ENCODE results near the gene C1QTNF4. TPM values are rescaled to one million over a fixed set of nuclear protein-coding genes. Genes with fewer than 3 reads are reported as not detected.
A peak's percentile ranks its signal among the peaks of the same experiment; 100 is the strongest.

The C1QTNF4 gene
- total and polyA plus RNA-seq, 2 of the 4 experiments (the other 2 are of a cell fraction): 0.12 TPM; not detected in 1

DNA sequence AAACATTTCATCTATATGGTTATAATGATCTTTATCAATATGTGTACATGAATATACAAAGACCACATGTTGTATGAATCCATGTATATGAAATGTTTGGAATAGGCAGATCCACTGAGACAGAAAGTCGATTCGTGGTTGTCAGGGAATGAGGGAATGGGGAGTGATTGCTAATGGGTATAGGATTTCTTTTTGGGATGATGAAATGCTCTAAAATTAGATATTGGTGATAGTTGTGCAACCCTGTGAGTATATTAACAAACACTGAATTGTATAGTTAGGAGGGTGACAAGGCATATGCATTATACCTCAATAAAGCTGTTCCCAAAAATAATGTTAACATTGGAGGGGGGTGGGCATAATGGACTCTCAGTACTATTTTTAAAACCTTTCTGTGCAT lies 33.8 kb downstream of the C1QTNF4 start:
- Histone ChIP-seq H2BK5ac (ENCODE audit: low read depth, low read length, poor library complexity, severe bottlenecking) (no peak overlapping the region), H2BK120ac (ENCODE audit: low read depth, low read length) (no peak overlapping the region), H3K27me3 (ENCODE audit: control insufficient read depth, insufficient read depth, low read length) (no peaks in the 10 kb centered on the region), H3K36me3 (ENCODE audit: control insufficient read depth, insufficient read depth, low read length) (no peaks in the 10 kb centered on the region), H3K9ac (ENCODE audit: low read depth, low read length) (no peak overlapping the region), H3K4ac (ENCODE audit: low read depth, low read length) (no peak overlapping the region), H4K5ac (ENCODE audit: low read depth, low read length) (no peak overlapping the region), H4K91ac (ENCODE audit: insufficient read depth, low read depth, low read length) (no peak overlapping the region), H3K9me3 (ENCODE audit: control insufficient read depth, insufficient read depth, low read length) (no peaks in the 10 kb centered on the region), H3K79me1 (ENCODE audit: low read depth in 1 of 2, low read length in 2 of 2) (peaks cover 13 to 17% of the 10 kb centered on the region in 2 experiments), H3K4me1 (ENCODE audit: control insufficient read depth, insufficient read depth, low read length) (peaks cover 4% of the 10 kb centered on the region), H3K4me3 (ENCODE audit: insufficient read depth, low read depth, low read length) (no peak overlapping the region), H2AFZ (replicated peaks; ENCODE audit: low read length, poor library complexity) (no peak overlapping the region), H3K56ac (ENCODE audit: extremely low read depth, insufficient read depth, low read length) (no peak overlapping the region), H3K23ac (ENCODE audit: low read depth, low read length) (no peak overlapping the region), H2BK20ac (ENCODE audit: low read depth, low read length) (no peak overlapping the region), H2AK9ac (replicated peaks; ENCODE audit: low read depth, low read length, poor library complexity) (no peak overlapping the region), H4K20me1 (ENCODE audit: insufficient read depth, low read length) (no peaks in the 10 kb centered on the region), H3K9me1 (ENCODE audit: insufficient read depth, low read length) (peaks cover 3% of the 10 kb centered on the region; the same call in 1 of the 2 replicates), H2BK15ac (ENCODE audit: low read depth, low read length) (no peak overlapping the region), H4K8ac (ENCODE audit: low read depth in 2 of 2, low read length in 2 of 2) (no peak overlapping the region), H3K14ac (replicated peaks; ENCODE audit: low read depth, low read length) (no peak overlapping the region), H3K4me2 (ENCODE audit: low read depth, low read length) (no peak overlapping the region), H3K18ac (ENCODE audit: low read depth, low read length) (no peak overlapping the region), H2AK5ac (ENCODE audit: low read depth, low read length) (no peak overlapping the region), H3K27ac (ENCODE audit: insufficient read depth, low read length) (no peak overlapping the region)
- CTCF ChIA-PET: no interaction called here
- TF ChIP-seq, protein P1, sequence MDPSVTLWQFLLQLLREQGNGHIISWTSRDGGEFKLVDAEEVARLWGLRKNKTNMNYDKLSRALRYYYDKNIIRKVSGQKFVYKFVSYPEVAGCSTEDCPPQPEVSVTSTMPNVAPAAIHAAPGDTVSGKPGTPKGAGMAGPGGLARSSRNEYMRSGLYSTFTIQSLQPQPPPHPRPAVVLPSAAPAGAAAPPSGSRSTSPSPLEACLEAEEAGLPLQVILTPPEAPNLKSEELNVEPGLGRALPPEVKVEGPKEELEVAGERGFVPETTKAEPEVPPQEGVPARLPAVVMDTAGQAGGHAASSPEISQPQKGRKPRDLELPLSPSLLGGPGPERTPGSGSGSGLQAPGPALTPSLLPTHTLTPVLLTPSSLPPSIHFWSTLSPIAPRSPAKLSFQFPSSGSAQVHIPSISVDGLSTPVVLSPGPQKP (IDR thresholded peaks at IDR 0.05; ENCODE audit: borderline replicate concordance, low read depth, low read length): no peak
- peak; percentile 85 for TF ChIP-seq CEBPB (IDR thresholded peaks at IDR 0.05; ENCODE audit: low read depth, low read length)
- no peak for ATAC-seq (ENCODE audit: low read depth)
- BruUV-seq (replicated peaks): no TSS peak
- POLR2A ChIA-PET (ENCODE audit: unreplicated experiment): no interaction called here
- 92% methylated on average over 2 of the region's 2 CpGs; no CpG with 5 or more reads in 1 of the 2 experiments for WGBS, 2 experiments (ENCODE audit: extremely low coverage in 2 of 2, insufficient read length in 1 of 2)
- dilution Hi-C loops (cut with HindIII; ENCODE audit: low sequenced_read_pairs, unreplicated experiment): no loop called here
- in situ Hi-C loops (cut with MboI; ENCODE audit: low sequenced_read_pairs): no loop called here
- peak; percentile 44 for DNase-seq
- intact Hi-C loops (cut with micrococcal nuclease): no loop called here
